ENCODE measurements around the gene PUM1.

DNA sequence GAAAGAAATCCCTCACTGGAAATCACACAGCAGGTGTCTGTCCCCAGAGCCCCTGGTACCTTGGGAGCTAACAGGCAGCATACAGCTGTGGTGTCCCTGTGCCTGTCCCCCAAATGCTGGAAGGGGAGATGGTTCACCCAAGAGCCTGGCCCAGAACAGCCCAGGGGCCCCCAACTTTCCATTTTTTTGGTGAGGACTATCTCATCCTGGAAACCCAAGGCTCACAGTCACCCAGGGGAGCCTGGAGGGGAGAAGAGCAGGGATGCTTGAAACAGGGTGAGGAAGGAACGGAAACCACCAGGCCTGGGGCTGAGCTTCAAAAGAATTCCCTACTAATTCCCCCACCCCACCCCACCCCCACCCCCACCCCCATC lies 160.6 kb downstream of the PUM1 start:
- TF ChIP-seq, protein P1, sequence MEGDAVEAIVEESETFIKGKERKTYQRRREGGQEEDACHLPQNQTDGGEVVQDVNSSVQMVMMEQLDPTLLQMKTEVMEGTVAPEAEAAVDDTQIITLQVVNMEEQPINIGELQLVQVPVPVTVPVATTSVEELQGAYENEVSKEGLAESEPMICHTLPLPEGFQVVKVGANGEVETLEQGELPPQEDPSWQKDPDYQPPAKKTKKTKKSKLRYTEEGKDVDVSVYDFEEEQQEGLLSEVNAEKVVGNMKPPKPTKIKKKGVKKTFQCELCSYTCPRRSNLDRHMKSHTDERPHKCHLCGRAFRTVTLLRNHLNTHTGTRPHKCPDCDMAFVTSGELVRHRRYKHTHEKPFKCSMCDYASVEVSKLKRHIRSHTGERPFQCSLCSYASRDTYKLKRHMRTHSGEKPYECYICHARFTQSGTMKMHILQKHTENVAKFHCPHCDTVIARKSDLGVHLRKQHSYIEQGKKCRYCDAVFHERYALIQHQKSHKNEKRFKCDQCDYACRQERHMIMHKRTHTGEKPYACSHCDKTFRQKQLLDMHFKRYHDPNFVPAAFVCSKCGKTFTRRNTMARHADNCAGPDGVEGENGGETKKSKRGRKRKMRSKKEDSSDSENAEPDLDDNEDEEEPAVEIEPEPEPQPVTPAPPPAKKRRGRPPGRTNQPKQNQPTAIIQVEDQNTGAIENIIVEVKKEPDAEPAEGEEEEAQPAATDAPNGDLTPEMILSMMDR (IDR thresholded peaks at IDR 0.05), result no peak
- no peak for TF ChIP-seq EP300 (IDR thresholded peaks at IDR 0.05)
